Endothelial cell (in vitro differentiated cells): ENCODE results near the gene PPP1R3G. TPM values are rescaled to one million over a fixed set of nuclear protein-coding genes. Genes with fewer than 3 reads are reported as not detected.

Experiments
- DNase-seq: peaks from one replicate; pipeline ENCODE4 v3.0.0; 2021; ENCODE audit warnings: low spot score
- H3K27ac Mint-ChIP-seq: one replicate; pipeline ENCODE4 v1.8.0; 2021; ENCODE audit warnings: mixed read lengths, inconsistent platforms; ENCODE audit not compliant: unreplicated experiment
- H3K27me3 Mint-ChIP-seq: one replicate; pipeline ENCODE4 v1.8.0; 2021; ENCODE audit warnings: mild to moderate bottlenecking, moderate library complexity, mixed read lengths, inconsistent platforms; ENCODE audit not compliant: unreplicated experiment
- H3K36me3 Mint-ChIP-seq: one replicate; pipeline ENCODE4 v1.8.0; 2021; ENCODE audit warnings: mild to moderate bottlenecking, low read depth, mixed read lengths, inconsistent platforms; ENCODE audit not compliant: unreplicated experiment
- H3K4me1 Mint-ChIP-seq: one replicate; pipeline ENCODE4 v1.8.0; 2021; ENCODE audit warnings: mild to moderate bottlenecking, mixed read lengths, inconsistent platforms; ENCODE audit not compliant: unreplicated experiment
- H3K4me3 Mint-ChIP-seq: one replicate; pipeline ENCODE4 v1.8.0; 2021; ENCODE audit warnings: mild to moderate bottlenecking, mixed read lengths, inconsistent platforms; ENCODE audit not compliant: unreplicated experiment
- H3K9me3 Mint-ChIP-seq: one replicate; pipeline ENCODE4 v1.8.0; 2021; ENCODE audit warnings: mixed read lengths, inconsistent platforms; ENCODE audit not compliant: unreplicated experiment
- total RNA-seq: library from RNA; stranded (reverse); fragmentation: NEBNext Ultra II Directional; extraction: Animal tissue kit (Norgen Biotek cat#: 25700); gene quantifications from one replicate; pipeline ENCODE4 v1.2.1, GENCODE V29; 2021; ENCODE audit not compliant: unreplicated experiment
- TF ChIP-seq, protein P1 (sequence below): fragments of 200-600 bp; sonication (generic); IDR thresholded peaks from one replicate; pipeline ENCODE4 v1.5.0; 2021; ENCODE audit warnings: antibody characterized with exemption; ENCODE audit not compliant: unreplicated experiment

The PPP1R3G gene
- total RNA-seq, 1 donor from 2014 or later, result 0.05 TPM

DNA sequence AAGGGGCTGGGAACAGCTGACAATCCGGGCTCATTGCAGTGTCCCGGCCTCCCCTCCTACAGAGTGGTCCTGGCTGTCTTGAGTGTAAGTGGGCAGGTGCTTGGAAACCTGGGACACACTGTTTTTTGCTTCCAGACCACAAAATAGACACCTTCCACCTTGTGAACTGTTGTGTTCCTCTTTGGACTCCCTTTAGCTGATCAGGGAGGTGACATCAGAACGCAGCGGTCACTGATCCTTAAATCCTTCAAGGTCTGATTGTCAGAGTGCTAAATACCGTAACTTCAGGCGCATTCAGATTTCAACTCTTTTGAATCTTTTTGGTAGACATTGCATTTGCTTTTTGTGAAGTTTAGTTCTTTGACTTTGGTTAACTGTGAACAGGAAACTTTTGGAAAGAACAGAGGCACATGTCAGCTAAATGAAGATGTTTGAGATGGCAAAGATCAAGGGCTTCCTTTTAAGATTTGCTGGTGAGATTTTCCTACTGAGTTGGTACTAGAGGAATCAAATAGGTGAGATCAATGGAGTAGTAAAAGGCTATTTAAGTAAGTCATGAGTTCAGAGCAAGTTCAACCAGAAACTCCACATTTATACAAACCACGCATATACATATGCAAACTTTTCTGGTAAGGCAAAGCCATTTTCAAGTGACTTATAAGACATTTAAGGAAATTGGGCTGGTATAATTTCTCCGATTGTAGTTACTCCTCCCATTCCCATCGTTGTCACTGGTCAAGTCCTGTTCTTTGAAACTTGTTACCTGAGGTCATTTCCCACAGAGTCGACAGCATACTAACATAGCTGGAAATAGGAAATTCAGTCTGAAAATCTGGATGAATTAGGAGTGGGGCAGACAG is 6.3 kb downstream of the PPP1R3G start:
- no peak for DNase-seq
- TF ChIP-seq, protein P1, sequence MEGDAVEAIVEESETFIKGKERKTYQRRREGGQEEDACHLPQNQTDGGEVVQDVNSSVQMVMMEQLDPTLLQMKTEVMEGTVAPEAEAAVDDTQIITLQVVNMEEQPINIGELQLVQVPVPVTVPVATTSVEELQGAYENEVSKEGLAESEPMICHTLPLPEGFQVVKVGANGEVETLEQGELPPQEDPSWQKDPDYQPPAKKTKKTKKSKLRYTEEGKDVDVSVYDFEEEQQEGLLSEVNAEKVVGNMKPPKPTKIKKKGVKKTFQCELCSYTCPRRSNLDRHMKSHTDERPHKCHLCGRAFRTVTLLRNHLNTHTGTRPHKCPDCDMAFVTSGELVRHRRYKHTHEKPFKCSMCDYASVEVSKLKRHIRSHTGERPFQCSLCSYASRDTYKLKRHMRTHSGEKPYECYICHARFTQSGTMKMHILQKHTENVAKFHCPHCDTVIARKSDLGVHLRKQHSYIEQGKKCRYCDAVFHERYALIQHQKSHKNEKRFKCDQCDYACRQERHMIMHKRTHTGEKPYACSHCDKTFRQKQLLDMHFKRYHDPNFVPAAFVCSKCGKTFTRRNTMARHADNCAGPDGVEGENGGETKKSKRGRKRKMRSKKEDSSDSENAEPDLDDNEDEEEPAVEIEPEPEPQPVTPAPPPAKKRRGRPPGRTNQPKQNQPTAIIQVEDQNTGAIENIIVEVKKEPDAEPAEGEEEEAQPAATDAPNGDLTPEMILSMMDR, result no peak
- no peaks in the 10 kb centered on the region for H3K36me3 Mint-ChIP-seq
- H3K4me3 Mint-ChIP-seq, result no peak overlapping the region
- peaks cover 26% of the 10 kb centered on the region for H3K4me1 Mint-ChIP-seq
- no peaks in the 10 kb centered on the region for H3K9me3 Mint-ChIP-seq
- no peak overlapping the region for H3K27ac Mint-ChIP-seq
- peaks cover 9% of the 10 kb centered on the region for H3K27me3 Mint-ChIP-seq

DNA sequence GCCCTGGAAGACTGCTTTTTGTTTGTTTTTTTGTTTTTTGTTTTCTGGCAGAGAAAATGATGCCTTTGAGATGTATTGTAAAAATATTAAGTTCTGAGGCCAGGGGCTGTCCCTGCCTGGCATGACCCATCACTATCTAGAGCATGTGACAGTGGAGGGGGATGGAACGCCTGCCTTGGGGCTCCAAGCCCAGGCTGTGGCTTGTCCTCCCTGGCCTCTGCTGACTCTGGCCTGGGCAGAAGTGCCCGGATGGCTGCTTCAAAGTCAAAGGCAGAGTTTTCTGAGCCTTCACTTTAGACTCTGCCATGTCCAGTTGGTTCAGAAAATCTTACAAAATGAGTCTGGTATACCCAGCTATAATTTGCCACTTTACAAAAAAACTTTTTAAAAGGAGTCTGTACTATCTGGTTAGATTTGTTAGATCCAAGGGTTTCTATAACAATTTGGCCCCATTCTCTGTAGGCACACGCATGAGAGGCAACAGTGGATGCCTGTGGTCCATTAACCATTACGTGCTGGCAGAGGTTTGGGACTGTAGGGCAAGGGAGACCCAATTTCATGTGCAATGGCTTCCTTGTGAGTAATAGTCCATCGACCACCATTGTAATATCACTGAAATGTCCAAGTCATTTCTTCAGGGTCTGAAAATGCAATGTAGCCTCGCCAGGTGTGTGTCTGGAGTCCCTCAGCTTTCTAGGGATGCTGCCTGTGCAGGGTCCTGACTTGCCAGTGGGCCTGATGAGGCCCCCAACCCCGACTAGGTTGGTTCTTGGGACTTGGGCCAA is 8.3 kb downstream of the PPP1R3G start:
- TF ChIP-seq, protein P1, result no peak
- Mint-ChIP-seq H3K4me1 (peaks cover 22% of the 10 kb centered on the region), H3K27me3 (no peaks in the 10 kb centered on the region), H3K9me3 (no peaks in the 10 kb centered on the region), H3K27ac (no peak overlapping the region), H3K4me3 (no peak overlapping the region), H3K36me3 (no peaks in the 10 kb centered on the region)
- no peak for DNase-seq

DNA sequence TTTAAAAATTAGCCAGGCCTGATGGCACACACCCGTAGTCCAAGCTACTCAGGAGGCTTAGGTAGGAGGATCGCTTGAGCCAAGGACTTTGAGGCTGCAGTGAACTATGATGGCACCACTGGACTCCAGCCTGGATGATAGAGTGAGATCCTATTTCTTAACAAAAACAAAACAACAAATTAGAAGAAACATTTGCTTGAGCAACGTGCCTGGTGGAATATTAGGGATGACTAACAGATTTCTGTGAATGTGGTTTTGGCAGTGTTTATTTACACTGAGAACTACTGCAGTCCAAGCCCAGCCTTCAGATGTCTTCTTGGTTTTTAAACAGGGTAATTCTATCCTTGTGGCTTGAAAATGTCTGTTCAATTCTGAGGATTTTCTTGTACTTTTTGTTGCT is 9.2 kb downstream of the PPP1R3G start:
- Mint-ChIP-seq H3K9me3 (no peaks in the 10 kb centered on the region), H3K4me3 (no peak overlapping the region), H3K4me1 (peaks cover 22% of the 10 kb centered on the region), H3K27ac (no peak overlapping the region), H3K36me3 (no peaks in the 10 kb centered on the region), H3K27me3 (no peaks in the 10 kb centered on the region)
- TF ChIP-seq, protein P1, result no peak
- no peak for DNase-seq

DNA sequence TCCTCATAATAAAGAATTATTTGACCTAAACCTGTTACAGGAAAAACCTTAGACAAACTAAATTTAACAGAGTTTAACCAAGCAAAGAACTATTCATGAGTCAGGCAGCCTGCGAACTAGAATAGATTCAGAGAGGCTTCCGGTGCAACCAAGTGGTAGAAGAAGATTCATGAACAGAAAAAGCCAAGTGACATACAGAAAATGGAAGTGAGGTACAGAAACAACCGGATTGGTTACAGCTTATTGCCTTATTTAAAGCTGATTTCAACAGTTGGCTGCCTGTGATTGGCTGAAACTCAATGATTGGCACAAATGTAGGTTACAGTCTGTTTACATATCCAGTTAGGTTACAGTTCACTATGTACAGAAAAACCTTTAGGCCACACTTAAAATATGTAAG is 10.1 kb downstream of the PPP1R3G start:
- H3K4me1 Mint-ChIP-seq, result peaks cover 15% of the 10 kb centered on the region
- H3K36me3 Mint-ChIP-seq, result no peaks in the 10 kb centered on the region
- no peaks in the 10 kb centered on the region for H3K9me3 Mint-ChIP-seq
- H3K4me3 Mint-ChIP-seq, result no peak overlapping the region
- H3K27ac Mint-ChIP-seq, result no peak overlapping the region
- DNase-seq, result no peak
- TF ChIP-seq, protein P1, result no peak
- peaks cover 1% of the 10 kb centered on the region for H3K27me3 Mint-ChIP-seq

DNA sequence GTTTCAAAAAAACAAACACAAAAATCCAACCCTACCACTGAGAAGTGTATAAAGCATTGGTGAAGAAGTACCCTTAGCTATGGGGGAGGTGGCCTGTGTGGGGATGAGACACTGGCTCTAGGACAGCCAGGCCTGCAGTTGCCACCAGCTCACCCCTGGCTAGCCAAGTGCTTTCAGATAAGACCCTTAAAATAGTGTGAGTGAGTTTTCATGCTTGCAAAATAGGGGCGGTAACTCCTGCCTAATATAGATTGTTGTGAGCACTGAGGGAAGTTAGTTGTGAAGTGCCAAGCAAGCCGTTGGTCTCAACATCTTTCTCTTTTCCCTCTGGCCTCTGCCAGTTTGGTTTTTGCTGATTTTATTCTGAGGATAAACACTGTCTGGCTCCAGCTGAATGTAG is 11.3 kb downstream of the PPP1R3G start:
- H3K27me3 Mint-ChIP-seq, result peaks cover 1% of the 10 kb centered on the region

More for the DNA sequence above, 11.3 kb downstream of the PPP1R3G start:
- no peak for DNase-seq
- H3K36me3 Mint-ChIP-seq, result no peaks in the 10 kb centered on the region
- no peak overlapping the region for H3K4me3 Mint-ChIP-seq
- no peak overlapping the region for H3K27ac Mint-ChIP-seq
- no peaks in the 10 kb centered on the region for H3K9me3 Mint-ChIP-seq
- TF ChIP-seq, protein P1, result no peak
- H3K4me1 Mint-ChIP-seq, result peaks cover 6% of the 10 kb centered on the region
